Neural progenitor cell (in vitro differentiated cells): ENCODE data around the gene HOXD11.

Experiments
- CTCF ChIP-seq: fragments of 200-600 bp; sonication (generic); IDR thresholded peaks from 2 replicates; pipeline ENCODE4 v1.5.1; 2017; ENCODE audit warnings: antibody characterized with exemption, mild to moderate bottlenecking
- EZH2 ChIP-seq: fragments of 200-600 bp; sonication (generic); IDR thresholded peaks from 2 replicates; pipeline ENCODE4 v1.6.1; 2017; ENCODE audit warnings: antibody characterized with exemption, mild to moderate bottlenecking, moderate library complexity
- EZH2phosphoT487 ChIP-seq: fragments of 200-600 bp; sonication (generic); IDR thresholded peaks from 2 replicates; pipeline ENCODE4 v1.6.1; 2017; ENCODE audit warnings: antibody characterized with exemption

- TF ChIP-seq CTCF (peak; percentile 96), EZH2phosphoT487 (peak; percentile 5), EZH2 (no peak)
Measured at GRCh38 chr2:176079831-176080539, 27.1 kb upstream of the HOXD11 start.
